Measurements from ENCODE around the gene ZNF296. TPM values are rescaled to one million over a fixed set of nuclear protein-coding genes. Genes with fewer than 3 reads are reported as not detected.

Gene ZNF296
- total RNA-seq, 1 donor from 2014 or later, result 3.0 TPM

GRCh38 chr19:45070861-45071544 is 5.3 kb downstream of the ZNF296 start:
- no peak for TF ChIP-seq CTCF (IDR thresholded peaks at IDR 0.05; ENCODE audit: insufficient read depth, low read depth, low read length)
- no peak for TF ChIP-seq EZH2 (IDR thresholded peaks at IDR 0.05; ENCODE audit: insufficient read depth, low read length)

GRCh38 chr19:45070214-45070613 is 6.1 kb downstream of the ZNF296 start:
- Mint-ChIP-seq H3K27me3 (ENCODE audit: low read depth, unreplicated experiment) (peaks cover 3% of the 10 kb centered on the region), H3K9me3 (ENCODE audit: unreplicated experiment) (no peaks in the 10 kb centered on the region), H3K27ac (ENCODE audit: unreplicated experiment) (no peak overlapping the region), H3K4me3 (ENCODE audit: unreplicated experiment) (no peak overlapping the region), H3K36me3 (ENCODE audit: low read depth, unreplicated experiment) (peaks cover 20% of the 10 kb centered on the region), H3K4me1 (ENCODE audit: low read depth, unreplicated experiment) (no peaks in the 10 kb centered on the region)
- no peak for FAIRE-seq
- DNase-seq (ENCODE audit: low read depth), result no peak
- H3K27ac ChIP-seq (ENCODE audit: low read depth, low read length), result no peak overlapping the region
- H3K27me3 ChIP-seq (ENCODE audit: insufficient read depth, low read length), result no peaks in the 10 kb centered on the region
- no peak overlapping the region for H3K9ac ChIP-seq (ENCODE audit: low read length)
- no peak overlapping the region for H3K4me2 ChIP-seq (ENCODE audit: low read length)
- H2AFZ ChIP-seq (ENCODE audit: low read depth, low read length), result no peak overlapping the region
- no peak for TF ChIP-seq EZH2 (IDR thresholded peaks at IDR 0.05; ENCODE audit: insufficient read depth, low read length)
- peaks cover 16% of the 10 kb centered on the region for H3K36me3 ChIP-seq (ENCODE audit: insufficient read depth, low read length)
- H3K9me3 ChIP-seq (ENCODE audit: insufficient read depth, low read depth, low read length), result no peaks in the 10 kb centered on the region
- H3K4me1 ChIP-seq (ENCODE audit: insufficient read depth, low read length), result no peaks in the 10 kb centered on the region
- H3K4me3 ChIP-seq (ENCODE audit: insufficient read depth, low read depth, low read length), result no peak overlapping the region
- H3K79me2 ChIP-seq (ENCODE audit: insufficient read depth, low read length), result peaks cover 10% of the 10 kb centered on the region
- peaks cover 19% of the 10 kb centered on the region for H4K20me1 ChIP-seq (ENCODE audit: insufficient read depth, low read length)

More at GRCh38 chr19:45070861-45071544, 5.3 kb downstream of the ZNF296 start:
- H3K79me2 ChIP-seq (ENCODE audit: insufficient read depth, low read length), result peaks cover 3% of the 10 kb centered on the region
- H3K27me3 Mint-ChIP-seq (ENCODE audit: low read depth, unreplicated experiment), result peaks cover 3% of the 10 kb centered on the region
- H3K27ac Mint-ChIP-seq (ENCODE audit: unreplicated experiment), result no peak overlapping the region
- H3K36me3 Mint-ChIP-seq (ENCODE audit: low read depth, unreplicated experiment), result peaks cover 20% of the 10 kb centered on the region
- DNase-seq (ENCODE audit: low read depth) (no peak), FAIRE-seq (no peak)
- peaks cover 3% of the 10 kb centered on the region for H3K4me1 ChIP-seq (ENCODE audit: insufficient read depth, low read length)
- H3K4me1 Mint-ChIP-seq (ENCODE audit: low read depth, unreplicated experiment), result no peaks in the 10 kb centered on the region
- no peaks in the 10 kb centered on the region for H3K9me3 Mint-ChIP-seq (ENCODE audit: unreplicated experiment)
- H3K27ac ChIP-seq (ENCODE audit: low read depth, low read length), result no peak overlapping the region
- H3K4me3 ChIP-seq (ENCODE audit: insufficient read depth, low read depth, low read length), result no peak overlapping the region
- H3K27me3 ChIP-seq (ENCODE audit: insufficient read depth, low read length), result no peaks in the 10 kb centered on the region
- no peak overlapping the region for H3K9ac ChIP-seq (ENCODE audit: low read length)
- H3K36me3 ChIP-seq (ENCODE audit: insufficient read depth, low read length), result peaks cover 10% of the 10 kb centered on the region
- H2AFZ ChIP-seq (ENCODE audit: low read depth, low read length), result no peak overlapping the region
- H3K4me2 ChIP-seq (ENCODE audit: low read length), result no peak overlapping the region
- no peak overlapping the region for H3K4me3 Mint-ChIP-seq (ENCODE audit: unreplicated experiment)
- H4K20me1 ChIP-seq (ENCODE audit: insufficient read depth, low read length), result peaks cover 12% of the 10 kb centered on the region
- H3K9me3 ChIP-seq (ENCODE audit: insufficient read depth, low read depth, low read length), result no peaks in the 10 kb centered on the region

GRCh38 chr19:45069056-45069455 is 7.2 kb downstream of the ZNF296 start:
- H3K4me1 Mint-ChIP-seq (ENCODE audit: low read depth, unreplicated experiment), result no peaks in the 10 kb centered on the region
- no peaks in the 10 kb centered on the region for H3K9me3 Mint-ChIP-seq (ENCODE audit: unreplicated experiment)
- peaks cover 20% of the 10 kb centered on the region for H3K36me3 Mint-ChIP-seq (ENCODE audit: low read depth, unreplicated experiment)
- FAIRE-seq, result no peak
- H2AFZ ChIP-seq (ENCODE audit: low read depth, low read length), result no peak overlapping the region
- no peak overlapping the region for H3K4me3 ChIP-seq (ENCODE audit: insufficient read depth, low read depth, low read length)
- H3K27me3 ChIP-seq (ENCODE audit: insufficient read depth, low read length), result no peaks in the 10 kb centered on the region
- H3K4me3 Mint-ChIP-seq (ENCODE audit: unreplicated experiment), result no peak overlapping the region
- no peak overlapping the region for H3K9ac ChIP-seq (ENCODE audit: low read length)
- no peaks in the 10 kb centered on the region for H3K4me1 ChIP-seq (ENCODE audit: insufficient read depth, low read length)
- no peak for DNase-seq (ENCODE audit: low read depth)
- no peak overlapping the region for H3K4me2 ChIP-seq (ENCODE audit: low read length)
- no peak overlapping the region for H3K27ac ChIP-seq (ENCODE audit: low read depth, low read length)
- H4K20me1 ChIP-seq (ENCODE audit: insufficient read depth, low read length), result peaks cover 19% of the 10 kb centered on the region
- no peaks in the 10 kb centered on the region for H3K27me3 Mint-ChIP-seq (ENCODE audit: low read depth, unreplicated experiment)
- H3K27ac Mint-ChIP-seq (ENCODE audit: unreplicated experiment), result no peak overlapping the region
- no peak for TF ChIP-seq EZH2 (IDR thresholded peaks at IDR 0.05; ENCODE audit: insufficient read depth, low read length)
- no peak for TF ChIP-seq CTCF (IDR thresholded peaks at IDR 0.05; ENCODE audit: insufficient read depth, low read depth, low read length)
- H3K9me3 ChIP-seq (ENCODE audit: insufficient read depth, low read depth, low read length), result no peaks in the 10 kb centered on the region
- peaks cover 19% of the 10 kb centered on the region for H3K36me3 ChIP-seq (ENCODE audit: insufficient read depth, low read length)
- peaks cover 12% of the 10 kb centered on the region for H3K79me2 ChIP-seq (ENCODE audit: insufficient read depth, low read length)
